Brain microvascular endothelial cell (primary cell): ENCODE measurements around the gene ELOVL7.

Source experiments
- DNase-seq: peaks from one replicate; pipeline ENCODE4 v3.0.0-alpha.2; 2020
- H3K27ac ChIP-seq: fragments of 250-450 bp; sonication (Bioruptor Pico); 2 replicates; pipeline ENCODE4 v1.5.1; 2020; ENCODE audit warnings: mild to moderate bottlenecking, moderate library complexity
- H3K27me3 ChIP-seq: fragments of 250-450 bp; sonication (Bioruptor Pico); replicated peaks from 2 replicates; pipeline ENCODE4 v1.5.1; 2020; ENCODE audit warnings: mild to moderate bottlenecking
- H3K36me3 ChIP-seq: fragments of 250-450 bp; sonication (Bioruptor Pico); replicated peaks from 2 replicates; pipeline ENCODE4 v1.5.1; 2020; ENCODE audit warnings: mild to moderate bottlenecking
- H3K4me3 ChIP-seq: 2 replicates; pipeline ENCODE4 v1.5.1; 2011; ENCODE audit warnings: low read depth, mild to moderate bottlenecking, control low read depth, low read length, moderate library complexity
- in situ Hi-C: cut with HindIII; loops from 2 replicates; pipeline ENCODE4 v1.10.0; 2017; ENCODE audit warnings: low sequenced_read_pairs, low pct_ligation_motif_present
- TF ChIP-seq, protein P1 (sequence below): IDR thresholded peaks from 2 replicates; pipeline ENCODE4 v1.5.1; 2011; ENCODE audit warnings: low read depth, mild to moderate bottlenecking, moderate library complexity, low read length, control low read depth, inconsistent platforms; ENCODE audit errors: missing control alignments

The ELOVL7 gene

DNA sequence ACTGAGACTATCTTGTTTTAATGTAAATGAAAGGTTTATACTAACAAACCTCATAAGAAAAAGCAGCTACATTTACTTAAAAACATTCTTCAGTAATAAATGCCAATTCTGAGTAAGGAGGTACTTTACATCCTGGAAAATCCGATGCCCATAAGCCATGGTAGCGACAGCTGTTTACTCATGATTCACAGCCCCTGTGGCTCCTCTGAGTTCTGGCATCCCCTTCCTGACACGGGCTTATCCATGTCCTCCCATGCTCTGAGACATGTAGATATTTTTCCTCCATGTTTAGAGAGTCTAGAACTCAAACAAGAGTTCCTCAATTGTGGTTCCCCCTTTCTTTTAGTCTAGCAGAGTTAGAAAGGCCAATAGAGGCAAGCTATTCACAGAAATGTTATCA, 81.0 kb downstream of the ELOVL7 start:
- Histone ChIP-seq H3K4me3 (no peak overlapping the region), H3K27me3 (no peaks in the 10 kb centered on the region), H3K27ac (no peak overlapping the region), H3K36me3 (no peaks in the 10 kb centered on the region)
- DNase-seq, result no peak
- in situ Hi-C loops, result no loop called here
- TF ChIP-seq, protein P1, sequence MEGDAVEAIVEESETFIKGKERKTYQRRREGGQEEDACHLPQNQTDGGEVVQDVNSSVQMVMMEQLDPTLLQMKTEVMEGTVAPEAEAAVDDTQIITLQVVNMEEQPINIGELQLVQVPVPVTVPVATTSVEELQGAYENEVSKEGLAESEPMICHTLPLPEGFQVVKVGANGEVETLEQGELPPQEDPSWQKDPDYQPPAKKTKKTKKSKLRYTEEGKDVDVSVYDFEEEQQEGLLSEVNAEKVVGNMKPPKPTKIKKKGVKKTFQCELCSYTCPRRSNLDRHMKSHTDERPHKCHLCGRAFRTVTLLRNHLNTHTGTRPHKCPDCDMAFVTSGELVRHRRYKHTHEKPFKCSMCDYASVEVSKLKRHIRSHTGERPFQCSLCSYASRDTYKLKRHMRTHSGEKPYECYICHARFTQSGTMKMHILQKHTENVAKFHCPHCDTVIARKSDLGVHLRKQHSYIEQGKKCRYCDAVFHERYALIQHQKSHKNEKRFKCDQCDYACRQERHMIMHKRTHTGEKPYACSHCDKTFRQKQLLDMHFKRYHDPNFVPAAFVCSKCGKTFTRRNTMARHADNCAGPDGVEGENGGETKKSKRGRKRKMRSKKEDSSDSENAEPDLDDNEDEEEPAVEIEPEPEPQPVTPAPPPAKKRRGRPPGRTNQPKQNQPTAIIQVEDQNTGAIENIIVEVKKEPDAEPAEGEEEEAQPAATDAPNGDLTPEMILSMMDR, result no peak

DNA sequence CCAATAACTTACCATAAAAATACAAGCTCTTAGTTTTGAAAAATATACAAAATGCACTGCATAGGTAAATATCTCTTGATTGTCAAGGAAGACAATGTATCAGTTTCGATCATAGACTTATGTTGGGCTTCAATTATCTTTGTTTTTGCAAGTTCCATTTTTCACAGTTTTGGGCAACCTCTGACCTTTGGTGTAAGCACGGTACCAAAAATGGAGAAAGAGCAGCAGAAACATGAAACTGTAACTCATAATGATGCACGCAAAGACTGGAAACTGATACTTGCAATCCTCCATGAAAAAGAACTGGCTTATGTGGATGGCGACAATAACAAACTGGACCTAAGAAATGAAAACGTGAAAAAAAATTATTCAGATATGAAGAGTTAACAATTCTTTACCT, 89.6 kb downstream of the ELOVL7 start:
- TF ChIP-seq, protein P1, result no peak
- DNase-seq, result no peak
- Histone ChIP-seq H3K4me3 (no peak overlapping the region), H3K36me3 (no peaks in the 10 kb centered on the region), H3K27me3 (no peaks in the 10 kb centered on the region), H3K27ac (no peak overlapping the region)
- in situ Hi-C loops, result no loop called here

DNA sequence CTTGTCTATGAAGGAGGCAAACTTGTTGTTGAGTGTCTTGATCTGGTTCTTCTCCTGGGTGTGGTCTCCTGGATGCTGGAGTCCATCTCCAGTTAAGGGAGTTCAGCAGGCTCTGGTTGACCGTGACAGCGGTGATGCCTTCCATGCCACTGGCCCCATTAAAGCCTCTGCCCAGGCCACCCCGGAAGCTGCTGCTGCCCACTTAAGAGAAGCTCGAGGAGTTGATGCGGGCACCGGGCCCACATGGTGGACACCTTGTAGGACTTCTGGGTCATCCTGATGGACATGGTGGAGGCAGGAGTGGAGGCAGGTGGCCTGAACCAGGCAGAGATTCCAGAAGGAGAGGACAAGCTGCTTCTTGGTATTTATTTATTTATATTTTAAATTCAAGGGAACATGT, 99.4 kb downstream of the ELOVL7 start:
- Histone ChIP-seq H3K4me3 (no peak overlapping the region), H3K27me3 (no peaks in the 10 kb centered on the region), H3K27ac (no peak overlapping the region), H3K36me3 (no peaks in the 10 kb centered on the region)
- in situ Hi-C loops, result no loop called here
- TF ChIP-seq, protein P1, result no peak
- no peak for DNase-seq

DNA sequence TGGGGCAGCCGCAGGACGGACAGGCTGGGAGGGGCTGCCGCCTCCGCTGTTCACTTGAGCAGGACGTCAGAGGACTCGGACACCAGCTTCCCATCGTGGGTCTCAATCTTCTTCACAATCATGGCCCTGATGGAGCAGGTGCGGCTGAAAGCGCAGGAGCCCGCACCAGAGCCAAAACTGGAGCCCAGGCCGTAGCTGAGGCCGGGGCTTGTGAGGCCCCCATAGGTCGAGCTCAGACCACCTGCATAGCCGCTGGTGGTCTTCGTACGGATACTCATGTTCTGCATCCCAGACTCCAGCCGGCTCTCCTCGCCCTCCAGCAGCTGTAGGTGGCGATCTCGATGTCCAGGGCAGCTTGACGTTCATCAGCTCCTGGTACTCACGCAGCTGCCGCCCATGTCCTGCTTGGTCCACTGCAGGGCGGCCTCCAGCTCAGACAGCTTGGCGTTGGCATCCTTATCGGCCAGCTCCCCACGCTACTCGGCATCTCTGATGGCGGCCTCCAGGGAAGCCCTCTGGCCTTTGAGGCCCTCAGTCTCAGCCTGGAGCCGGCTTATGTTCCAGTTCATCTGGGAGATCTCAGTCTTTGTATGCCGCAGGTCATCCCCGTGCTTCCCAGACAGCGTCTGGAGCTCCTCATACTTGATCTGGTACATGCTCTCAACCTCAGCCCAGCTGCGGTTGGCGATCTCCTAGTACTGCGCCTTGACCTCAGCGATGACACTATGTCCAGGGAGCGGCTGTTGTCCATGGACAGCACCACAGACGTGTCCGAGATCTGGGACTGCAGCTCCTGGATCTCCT, 100.4 kb downstream of the ELOVL7 start:
- in situ Hi-C loops, result no loop called here
- no peak for DNase-seq
- Histone ChIP-seq H3K27ac (no peak overlapping the region), H3K4me3 (no peak overlapping the region), H3K36me3 (no peaks in the 10 kb centered on the region), H3K27me3 (no peaks in the 10 kb centered on the region)
- TF ChIP-seq, protein P1, result no peak

DNA sequence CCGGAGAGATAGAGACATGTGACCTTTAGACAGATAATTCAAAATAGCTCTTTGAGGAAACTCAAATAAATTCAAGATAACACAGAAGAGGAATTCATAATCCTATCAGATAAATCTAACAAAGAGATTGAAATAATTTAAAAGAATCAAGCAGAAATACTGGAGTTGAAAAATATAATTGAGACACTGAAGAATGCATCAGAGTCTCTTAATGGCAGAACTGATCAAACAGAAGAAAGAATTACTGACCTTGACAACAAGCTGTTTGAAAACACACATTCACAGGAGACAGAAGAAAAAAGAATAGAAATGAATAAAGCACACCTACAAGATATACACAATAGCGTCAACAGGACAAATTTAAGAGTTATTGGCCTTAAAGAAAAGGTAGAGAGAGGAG, 103.7 kb downstream of the ELOVL7 start:
- TF ChIP-seq, protein P1, result no peak
- no peaks in the 10 kb centered on the region for H3K27me3 ChIP-seq
- in situ Hi-C loops, result no loop called here
- H3K27ac ChIP-seq, result no peak overlapping the region
- DNase-seq, result no peak
- no peaks in the 10 kb centered on the region for H3K36me3 ChIP-seq
- no peak overlapping the region for H3K4me3 ChIP-seq

DNA sequence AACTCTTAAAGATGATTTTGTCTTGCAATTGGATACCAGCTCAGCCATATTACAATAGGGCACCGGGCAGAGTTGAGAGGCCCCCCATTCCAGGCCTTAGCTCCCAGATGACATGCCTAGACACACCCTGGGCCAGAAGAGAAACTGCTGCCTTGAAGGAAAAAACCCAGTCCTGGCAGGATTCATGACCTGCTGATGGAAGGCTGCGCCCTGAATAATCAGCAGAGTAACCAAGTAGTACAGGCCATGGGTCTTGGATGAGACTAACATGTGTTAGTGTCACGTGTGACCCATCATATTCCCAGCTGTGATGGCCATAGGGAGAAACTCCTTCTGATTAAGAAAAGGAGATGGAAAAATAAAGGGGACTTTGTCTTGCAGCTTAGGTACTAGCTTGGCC, 105.1 kb downstream of the ELOVL7 start:
- TF ChIP-seq, protein P1, result no peak

More for the DNA sequence above, 105.1 kb downstream of the ELOVL7 start:
- H3K36me3 ChIP-seq, result no peaks in the 10 kb centered on the region
- no peak overlapping the region for H3K27ac ChIP-seq
- no peak overlapping the region for H3K4me3 ChIP-seq
- H3K27me3 ChIP-seq, result no peaks in the 10 kb centered on the region
- DNase-seq, result no peak
- in situ Hi-C loops, result no loop called here
